Measurements from ENCODE around the gene APOBEC3F.

DNA sequence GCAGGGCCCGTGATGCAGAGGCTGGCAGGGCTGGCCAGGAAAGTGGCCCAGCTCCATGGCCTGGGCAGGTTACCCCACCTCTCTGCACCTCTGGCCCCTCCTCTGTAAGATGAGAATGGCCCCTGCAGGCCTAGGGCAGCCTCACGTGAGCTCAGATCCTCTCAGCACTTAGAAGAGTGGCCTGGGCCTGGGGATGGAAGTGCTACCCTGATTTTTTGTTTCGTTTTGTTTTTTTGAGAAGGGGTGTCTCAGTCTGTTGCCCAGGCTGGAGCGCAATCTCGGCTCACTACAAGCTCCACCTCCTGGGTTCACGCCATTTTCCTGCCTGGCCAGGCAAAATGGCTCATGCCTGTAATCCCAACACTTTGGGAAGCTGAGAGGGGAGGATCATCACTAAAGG lies 57.4 kb downstream of the APOBEC3F start:
- TF ChIP-seq POLR2AphosphoS5 (IDR thresholded peaks at IDR 0.05) (no peak), CTCF (IDR thresholded peaks at IDR 0.05) (no peak), EP300 (IDR thresholded peaks at IDR 0.05) (no peak)
